Caco-2 (cell line): ENCODE results near the gene ZMYND15. TPM values are rescaled to one million over a fixed set of nuclear protein-coding genes. Genes with fewer than 3 reads are reported as not detected.
"Not testable (repeated sequence)": the region's sequence is repeated elsewhere in the genome, so short reads cannot be mapped to it uniquely, and the experiment has no call there.

Experiments
- BruUV-seq: library from RNA; stranded (reverse); fragments of 400-500 nt; replicated peaks from 2 replicates; lab custom pipeline; 2021; lab: Mats Ljungman, UMichigan
- CTCF ChIA-PET: fragments of 300-600 bp; sonication (Branson Sonifier 250); formaldehyde crosslinking; loops from one replicate; lab custom pipeline; 2022; ENCODE audit warnings: antibody characterized with exemption; lab: Charles Lee
- POLR2A ChIA-PET: fragments of 300-600 bp; sonication (Branson Sonifier 250); formaldehyde crosslinking; loops from one replicate; lab custom pipeline; 2022; ENCODE audit warnings: antibody characterized with exemption; lab: Charles Lee
- DNase-seq, 2 experiments: peaks; one replicate each; pipeline versions ENCODE4 v3.0.0 to v3.0.0-alpha.2; 2020 to 2022
- H3K27me3 ChIP-seq: replicated peaks from 2 replicates; pipeline ENCODE4 v1.6.0; 2011; ENCODE audit warnings: low read length; ENCODE audit not compliant: control insufficient read depth, insufficient read depth
- H3K36me3 ChIP-seq: 2 replicates; pipeline ENCODE4 v1.5.1; 2011; ENCODE audit warnings: low read length; ENCODE audit not compliant: control insufficient read depth, insufficient read depth
- H3K4me1 ChIP-seq: fragments of 250-450 bp; sonication (Bioruptor Pico); 2 replicates; pipeline ENCODE4 v1.5.1; 2020; ENCODE audit warnings: mild to moderate bottlenecking
- H3K4me3 ChIP-seq: 2 replicates; pipeline ENCODE4 v1.5.1; 2011; ENCODE audit warnings: low read depth, mild to moderate bottlenecking, control low read depth, low read length
- H3K9me3 ChIP-seq: fragments of 250-450 bp; sonication (Bioruptor Pico); 2 replicates; pipeline ENCODE4 v1.5.1; 2020; ENCODE audit warnings: mild to moderate bottlenecking, moderate library complexity
- H3K27ac Mint-ChIP-seq: one replicate; pipeline ENCODE4 v1.8.0; 2022; ENCODE audit warnings: mixed read lengths; ENCODE audit not compliant: unreplicated experiment
- H3K27me3 Mint-ChIP-seq: one replicate; pipeline ENCODE4 v1.8.0; 2022; ENCODE audit warnings: mixed read lengths; ENCODE audit not compliant: insufficient read depth, unreplicated experiment
- H3K36me3 Mint-ChIP-seq: one replicate; pipeline ENCODE4 v1.8.0; 2022; ENCODE audit warnings: mild to moderate bottlenecking, mixed read lengths; ENCODE audit not compliant: insufficient read depth, unreplicated experiment
- H3K4me1 Mint-ChIP-seq: one replicate; pipeline ENCODE4 v1.8.0; 2022; ENCODE audit warnings: low read depth, mixed read lengths; ENCODE audit not compliant: unreplicated experiment
- H3K4me3 Mint-ChIP-seq: one replicate; pipeline ENCODE4 v1.8.0; 2022; ENCODE audit warnings: mild to moderate bottlenecking, moderate library complexity, mixed read lengths; ENCODE audit not compliant: unreplicated experiment
- H3K9me3 Mint-ChIP-seq: one replicate; pipeline ENCODE4 v1.8.0; 2022; ENCODE audit warnings: mixed read lengths; ENCODE audit not compliant: unreplicated experiment
- intact Hi-C: fragments of 100-400 bp; cut with micrococcal nuclease; formaldehyde crosslinking; loops from one replicate; pipeline ENCODE4 v1.10.0; 2022; ENCODE audit not compliant: unreplicated experiment
- total RNA-seq: library from RNA; stranded (reverse); gene quantifications from 2 replicates; pipeline ENCODE4 v1.2.3, GENCODE V29; 2022
- TF ChIP-seq, protein P1 (sequence below), 2 experiments: fragments of 200-600 bp in 1 of 2; IDR thresholded peaks; 1 replicate in 1 of 2; 2 replicates in 1 of 2; pipeline versions ENCODE4 v1.5.1 to v1.8.0; 2011 to 2022; ENCODE audit warnings: antibody characterized with exemption in 1 of 2, control low read depth in 1 of 2, inconsistent platforms in 1 of 2, low read depth in 1 of 2, low read length in 1 of 2, mild to moderate bottlenecking in 1 of 2, moderate library complexity in 1 of 2; ENCODE audit not compliant: insufficient read depth in 1 of 2, severe bottlenecking in 1 of 2, unreplicated experiment in 1 of 2

Gene ZMYND15
- total RNA-seq, 1 experiment from 2014 or later: 3.5 TPM

DNA sequence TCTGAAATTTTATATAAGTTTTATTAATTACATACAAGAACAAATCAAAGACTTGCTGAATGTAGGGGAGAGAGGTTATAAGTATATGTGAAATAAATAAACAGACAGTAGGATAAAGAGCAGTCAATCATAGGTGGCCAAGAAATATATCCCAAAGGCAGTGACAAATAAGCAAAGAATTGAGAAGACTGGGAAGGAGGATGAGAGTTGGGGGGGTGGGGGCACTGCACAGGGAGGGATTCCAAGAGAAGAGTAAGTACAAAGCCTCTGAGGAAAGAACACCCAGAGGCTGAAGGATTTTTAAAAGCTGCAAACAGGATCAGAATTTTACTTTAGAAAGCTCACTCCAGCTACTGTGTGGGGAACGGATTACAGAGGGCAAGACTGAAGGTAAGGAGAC is 38.5 kb upstream of the ZMYND15 start:
- Mint-ChIP-seq H3K9me3 (no peaks in the 10 kb centered on the region), H3K4me1 (peaks cover 14% of the 10 kb centered on the region), H3K4me3 (no peak overlapping the region), H3K27ac (no peak overlapping the region), H3K36me3 (peaks cover 36% of the 10 kb centered on the region), H3K27me3 (no peaks in the 10 kb centered on the region)
- CTCF ChIA-PET: no interaction called here
- POLR2A ChIA-PET: no interaction called here
- Histone ChIP-seq H3K4me1 (no peaks in the 10 kb centered on the region), H3K27me3 (no peaks in the 10 kb centered on the region), H3K4me3 (no peak overlapping the region), H3K36me3 (no peaks in the 10 kb centered on the region), H3K9me3 (no peaks in the 10 kb centered on the region)
- TF ChIP-seq, protein P1, sequence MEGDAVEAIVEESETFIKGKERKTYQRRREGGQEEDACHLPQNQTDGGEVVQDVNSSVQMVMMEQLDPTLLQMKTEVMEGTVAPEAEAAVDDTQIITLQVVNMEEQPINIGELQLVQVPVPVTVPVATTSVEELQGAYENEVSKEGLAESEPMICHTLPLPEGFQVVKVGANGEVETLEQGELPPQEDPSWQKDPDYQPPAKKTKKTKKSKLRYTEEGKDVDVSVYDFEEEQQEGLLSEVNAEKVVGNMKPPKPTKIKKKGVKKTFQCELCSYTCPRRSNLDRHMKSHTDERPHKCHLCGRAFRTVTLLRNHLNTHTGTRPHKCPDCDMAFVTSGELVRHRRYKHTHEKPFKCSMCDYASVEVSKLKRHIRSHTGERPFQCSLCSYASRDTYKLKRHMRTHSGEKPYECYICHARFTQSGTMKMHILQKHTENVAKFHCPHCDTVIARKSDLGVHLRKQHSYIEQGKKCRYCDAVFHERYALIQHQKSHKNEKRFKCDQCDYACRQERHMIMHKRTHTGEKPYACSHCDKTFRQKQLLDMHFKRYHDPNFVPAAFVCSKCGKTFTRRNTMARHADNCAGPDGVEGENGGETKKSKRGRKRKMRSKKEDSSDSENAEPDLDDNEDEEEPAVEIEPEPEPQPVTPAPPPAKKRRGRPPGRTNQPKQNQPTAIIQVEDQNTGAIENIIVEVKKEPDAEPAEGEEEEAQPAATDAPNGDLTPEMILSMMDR (IDR thresholded peaks at IDR 0.05; ENCODE audit: insufficient read depth in 1 of 2, low read depth in 1 of 2, low read length in 1 of 2, severe bottlenecking in 1 of 2, unreplicated experiment in 1 of 2): no peak
- intact Hi-C loops: no loop called here
- no peak for DNase-seq
- BruUV-seq: no TSS peak

DNA sequence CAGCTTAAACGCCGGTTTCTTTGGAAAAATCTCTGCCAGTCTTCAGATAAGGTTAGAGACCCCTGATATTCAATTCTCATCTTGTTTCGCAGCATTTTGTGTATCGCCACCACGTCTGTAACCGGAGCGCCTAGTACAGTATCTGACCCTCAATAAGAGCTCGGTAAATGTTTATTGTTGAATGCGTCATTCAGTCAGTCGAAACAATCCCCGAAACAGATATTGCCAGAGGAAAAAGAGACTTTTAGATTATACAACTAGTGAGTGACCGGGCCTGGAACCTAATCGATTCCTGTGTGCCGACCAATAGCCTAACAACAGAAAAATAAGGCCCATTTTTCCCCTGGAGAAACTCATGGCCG is 36.3 kb upstream of the ZMYND15 start:
- DNase-seq: no peak
- TF ChIP-seq, protein P1 (IDR thresholded peaks at IDR 0.05; ENCODE audit: insufficient read depth in 1 of 2, low read depth in 1 of 2, low read length in 1 of 2, severe bottlenecking in 1 of 2, unreplicated experiment in 1 of 2): no peak
- Histone ChIP-seq H3K36me3 (no peaks in the 10 kb centered on the region), H3K27me3 (no peaks in the 10 kb centered on the region), H3K4me3 (peak overlapping the region; percentile 80), H3K4me1 (no peaks in the 10 kb centered on the region), H3K9me3 (no peaks in the 10 kb centered on the region)
- Mint-ChIP-seq H3K27ac (peak overlapping the region; percentile 83), H3K27me3 (no peaks in the 10 kb centered on the region), H3K4me3 (peak overlapping the region; percentile 82), H3K4me1 (peaks cover 16% of the 10 kb centered on the region), H3K9me3 (no peaks in the 10 kb centered on the region), H3K36me3 (peaks cover 26% of the 10 kb centered on the region)
- BruUV-seq: no TSS peak
- CTCF ChIA-PET: interaction anchor here (1.4 kb wide), 1 partner anchor 28 kb away, joined by 3 read pairs; the partner anchor contains the start of gene MED11
- intact Hi-C loops: no loop called here
- POLR2A ChIA-PET: no interaction called here

DNA sequence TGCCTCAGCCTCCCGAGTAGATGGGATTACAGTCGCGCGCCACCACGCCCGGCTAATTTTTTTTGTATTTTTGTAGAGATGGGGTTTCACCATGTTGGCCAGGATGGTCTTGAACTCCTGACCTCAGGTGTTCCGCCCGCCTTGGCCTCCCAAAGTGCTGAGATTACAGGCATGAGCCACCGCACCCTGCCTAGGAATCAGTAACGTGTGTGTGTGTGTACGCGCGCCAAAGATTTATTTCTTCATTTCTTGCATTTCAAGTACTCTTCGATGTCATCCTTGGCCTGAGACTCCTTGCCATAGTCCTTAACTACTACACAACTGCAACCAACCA is 35.1 kb upstream of the ZMYND15 start:
- H3K27me3 Mint-ChIP-seq, H3K9me3 ChIP-seq, H3K27me3 ChIP-seq, H3K9me3 Mint-ChIP-seq, H3K4me1 ChIP-seq, DNase-seq, intact Hi-C loops, H3K36me3 ChIP-seq: not testable (repeated sequence)
- Mint-ChIP-seq H3K36me3 (peaks cover 31% of the 10 kb centered on the region), H3K4me1 (peaks cover 16% of the 10 kb centered on the region), H3K27ac (peak overlapping the region; percentile 83), H3K4me3 (peak overlapping the region; percentile 82)
- peak overlapping the region; percentile 80 for H3K4me3 ChIP-seq
- POLR2A ChIA-PET: interaction anchor here (0.5 kb wide), 1 partner anchor 86 kb away, joined by 5 read pairs; no protein-coding TSS in a partner anchor
- CTCF ChIA-PET: interaction anchor here (1.4 kb wide), 1 partner anchor 27 kb away, joined by 3 read pairs; the partner anchor contains the start of gene MED11
- TSS peak; percentile 78 for BruUV-seq

DNA sequence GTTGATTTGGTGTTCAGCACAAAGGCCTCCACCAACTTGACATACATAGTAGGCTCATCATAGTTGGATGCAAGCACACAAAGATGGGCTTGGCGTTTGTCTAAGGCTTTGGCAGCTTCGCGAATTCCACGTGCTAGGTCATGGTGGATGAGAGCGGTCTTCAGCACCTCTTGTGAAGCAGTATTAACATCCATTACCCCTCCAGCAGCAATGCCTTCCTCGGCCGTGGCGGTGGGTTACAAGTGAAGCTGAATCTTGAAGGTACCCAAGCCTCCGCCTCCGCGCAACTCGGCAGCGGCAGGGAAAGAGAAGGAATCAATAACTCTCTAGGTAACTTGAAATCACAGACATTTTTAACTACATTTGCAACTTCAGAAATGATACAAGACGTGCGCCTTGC is 34.6 kb upstream of the ZMYND15 start:
- ChIA-PET POLR2A (no interaction called here), CTCF (no interaction called here)
- DNase-seq: no peak
- Histone ChIP-seq H3K36me3 (no peaks in the 10 kb centered on the region), H3K4me3 (peak overlapping the region; percentile 80), H3K4me1 (no peaks in the 10 kb centered on the region), H3K9me3 (no peaks in the 10 kb centered on the region), H3K27me3 (no peaks in the 10 kb centered on the region)
- intact Hi-C loops: no loop called here
- BruUV-seq: no TSS peak
- Mint-ChIP-seq H3K4me1 (peaks cover 16% of the 10 kb centered on the region), H3K36me3 (peaks cover 35% of the 10 kb centered on the region), H3K27me3 (no peaks in the 10 kb centered on the region), H3K9me3 (no peaks in the 10 kb centered on the region), H3K4me3 (peak overlapping the region; percentile 82), H3K27ac (peak overlapping the region; percentile 83)
- TF ChIP-seq, protein P1 (IDR thresholded peaks at IDR 0.05; ENCODE audit: insufficient read depth in 1 of 2, low read depth in 1 of 2, low read length in 1 of 2, severe bottlenecking in 1 of 2, unreplicated experiment in 1 of 2): no peak
